TTC549 (cell line): Measurements from ENCODE around the gene CTIF.
"Not testable (repeated sequence)": the region's sequence is repeated elsewhere in the genome, so short reads cannot be mapped to it uniquely, and the experiment has no call there.

ENCODE experiments used
- FAIRE-seq: peaks from 2 replicates; lab custom pipeline; 2012; peaks lifted over from hg19 to GRCh38; lab: Jason Lieb, UNC

CTIF gene

DNA sequence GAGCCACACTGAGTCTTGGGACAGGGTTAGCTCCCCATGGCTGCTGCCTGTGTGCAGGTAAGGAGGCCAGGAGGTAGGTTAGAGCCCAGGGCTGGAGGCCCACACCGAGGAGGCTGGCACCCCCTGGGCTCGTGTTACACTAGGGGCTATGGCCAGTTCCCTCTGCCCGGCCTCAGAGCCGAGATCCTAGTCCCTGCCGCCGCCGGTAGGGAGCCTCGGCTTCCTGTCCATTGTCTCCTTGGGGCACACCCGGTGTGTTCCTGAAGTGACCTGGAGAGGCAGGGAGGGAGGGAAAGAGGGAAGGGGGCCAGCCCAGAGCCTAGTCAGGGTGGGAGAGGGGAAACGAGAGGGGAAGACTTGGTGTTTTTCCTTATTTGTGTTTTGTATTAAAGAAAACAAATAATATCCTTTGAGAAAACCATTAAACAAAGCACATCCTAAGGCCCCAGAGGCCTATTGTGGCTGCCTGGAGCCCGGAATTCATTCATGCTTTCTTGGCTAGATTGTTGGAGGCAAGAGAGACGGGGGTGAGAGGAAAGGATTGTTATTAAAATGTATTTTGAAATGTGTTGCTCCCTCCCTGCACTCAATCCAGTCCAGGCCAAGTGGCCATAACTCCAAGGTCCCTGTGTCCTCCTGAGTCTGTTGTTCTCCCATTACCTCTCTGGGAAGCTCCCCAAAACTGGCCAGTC lies 170.7 kb downstream of the CTIF start:
- no peak for FAIRE-seq

- FAIRE-seq, result no peak
Measured at GRCh38 chr18:48711651-48712486, 173.0 kb downstream of the CTIF start.

DNA sequence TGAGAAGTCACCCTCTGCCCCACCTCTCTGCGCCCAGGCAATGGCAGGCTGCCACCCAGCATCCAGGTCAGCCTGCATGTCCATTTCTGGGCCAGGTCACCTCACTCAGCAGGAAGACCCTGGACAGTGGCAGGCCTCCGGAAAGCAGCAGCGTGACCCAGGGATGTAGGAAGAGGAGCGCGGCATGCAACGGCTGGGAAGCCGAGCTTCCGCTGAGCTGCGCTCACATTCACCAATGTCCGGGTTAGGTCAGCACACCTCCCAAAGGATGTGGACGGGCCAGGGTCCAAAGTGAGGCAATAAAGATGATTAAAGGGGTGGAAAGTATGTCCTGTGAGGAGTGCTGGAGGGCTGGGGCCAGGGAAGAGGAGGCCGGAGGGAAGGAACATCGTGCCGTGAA lies 174.5 kb downstream of the CTIF start:
- FAIRE-seq, result no peak

DNA sequence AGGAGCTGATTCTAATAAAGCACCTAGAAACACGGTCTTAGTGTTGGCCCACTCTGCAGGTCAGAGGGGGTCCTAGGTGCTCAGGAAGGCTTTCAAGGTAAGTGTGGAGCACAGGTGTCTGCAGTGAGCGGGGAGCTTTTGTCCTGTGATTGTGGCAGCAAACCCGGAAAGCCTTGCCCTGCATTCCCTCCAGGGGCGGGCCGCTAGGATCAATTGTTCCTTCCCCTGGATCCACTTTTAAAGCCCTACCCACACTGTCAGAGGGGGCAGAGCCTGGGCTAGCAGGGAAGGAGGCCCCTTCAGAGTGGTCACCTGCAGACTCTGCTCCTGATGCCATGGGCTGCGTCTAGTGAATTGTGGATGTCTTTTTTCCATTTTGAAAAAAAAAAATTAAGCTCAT lies 176.0 kb downstream of the CTIF start:
- FAIRE-seq, result no peak

DNA sequence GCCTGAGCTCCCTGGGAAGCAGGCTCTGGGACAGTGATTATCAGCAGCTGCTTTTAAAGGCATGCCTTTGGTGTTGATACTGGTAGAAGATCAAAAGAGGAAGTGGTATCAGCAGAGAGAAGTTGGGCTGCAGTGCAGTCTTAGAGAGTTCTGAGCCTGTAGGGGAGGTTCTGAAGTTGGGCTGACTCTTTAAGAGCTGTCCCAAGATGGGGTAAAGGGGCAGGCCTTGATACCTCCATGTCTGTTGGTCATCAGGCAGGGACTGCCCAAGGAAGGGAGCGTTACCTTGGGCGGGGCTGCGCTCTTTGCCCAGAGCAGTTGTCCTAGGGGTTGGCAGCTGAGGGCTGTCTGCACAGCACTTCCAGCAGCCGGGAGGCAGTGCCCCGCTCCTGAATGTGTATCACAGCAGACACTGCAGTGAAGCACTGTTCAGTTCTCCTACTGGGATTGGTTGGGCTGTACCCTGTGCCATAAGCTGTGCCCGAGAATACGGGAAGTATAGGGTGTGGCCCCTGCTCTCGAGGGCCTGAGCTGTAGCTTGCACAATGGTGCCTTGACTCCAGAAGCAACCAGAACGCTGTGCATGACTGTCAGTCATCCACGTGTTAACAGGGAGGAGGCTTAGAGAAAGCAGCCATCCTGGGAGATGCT lies 177.0 kb downstream of the CTIF start:
- no peak for FAIRE-seq

- not testable (repeated sequence) for FAIRE-seq
Measured at GRCh38 chr18:48717227-48717626, 178.4 kb downstream of the CTIF start.

DNA sequence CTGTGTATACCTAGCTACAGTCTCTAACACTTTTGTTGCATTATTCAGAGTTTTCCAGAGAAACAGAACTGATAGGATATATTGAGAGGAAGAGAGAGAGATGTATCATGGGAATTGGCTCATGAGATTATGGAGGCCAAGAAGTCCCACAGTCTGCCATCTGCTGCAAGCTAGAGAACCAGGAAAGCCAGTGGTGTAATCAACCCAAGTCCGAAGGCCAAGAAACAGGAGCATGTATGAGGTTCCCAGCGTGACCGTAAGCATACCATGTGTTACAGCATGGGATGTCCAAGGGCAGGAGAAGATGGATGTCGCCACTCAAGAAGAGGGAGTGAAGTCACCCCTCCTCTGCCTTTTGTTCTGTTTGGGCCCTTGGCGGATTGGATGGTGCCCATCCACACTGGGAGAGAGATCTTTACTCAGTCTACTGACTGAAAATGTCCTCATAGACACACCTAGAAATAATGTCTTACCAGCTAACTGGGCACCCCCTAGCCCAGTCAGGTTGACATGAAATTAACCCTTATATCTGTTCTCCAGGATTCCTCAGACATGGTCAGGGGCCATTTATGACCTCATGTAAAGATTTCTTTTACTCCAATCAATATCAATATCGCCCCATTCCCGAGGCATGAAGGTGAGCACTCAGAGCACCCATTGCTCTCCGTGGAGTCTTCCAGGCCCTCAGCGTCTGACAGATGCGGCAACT lies 179.6 kb downstream of the CTIF start:
- no peak for FAIRE-seq

DNA sequence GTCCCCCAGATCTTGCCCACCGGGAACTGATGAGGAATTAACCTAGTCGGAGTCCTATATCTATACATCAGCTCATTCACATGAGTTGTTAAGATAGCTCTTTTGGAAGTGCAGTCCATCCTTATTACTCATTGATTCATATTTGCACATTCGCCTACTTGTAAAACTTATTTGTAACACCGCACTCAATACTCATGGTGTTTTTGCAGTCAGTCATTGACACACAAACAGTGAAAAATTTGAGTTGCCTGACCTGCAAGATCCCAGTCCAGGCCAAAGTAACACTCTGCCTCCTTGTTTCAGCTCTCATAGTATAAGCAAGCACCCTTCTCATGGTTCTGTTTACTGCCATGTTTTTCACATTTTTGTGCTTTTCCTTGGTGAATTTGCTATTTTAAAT lies 180.6 kb downstream of the CTIF start:
- FAIRE-seq, result no peak

GRCh38 chr18:48719974-48720654 lies 181.3 kb downstream of the CTIF start:
- no peak for FAIRE-seq

DNA sequence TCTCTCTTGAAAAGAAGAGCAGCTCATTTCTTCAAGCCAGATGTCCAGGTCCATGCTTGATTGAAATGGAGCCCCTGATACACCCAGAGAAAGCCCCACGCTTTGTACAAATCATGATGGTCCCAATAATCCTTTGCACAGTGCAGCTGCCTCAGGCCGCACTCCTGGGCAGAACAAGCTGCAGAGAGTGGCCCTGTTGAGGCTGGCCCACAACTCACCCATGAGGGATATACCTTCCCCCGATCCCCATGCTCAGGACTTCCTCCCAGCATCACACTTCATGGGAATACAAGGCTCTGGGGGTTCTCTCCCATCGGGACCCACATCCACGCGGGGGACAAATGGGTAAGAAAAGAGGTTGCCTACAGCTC lies 181.8 kb downstream of the CTIF start:
- no peak for FAIRE-seq

DNA sequence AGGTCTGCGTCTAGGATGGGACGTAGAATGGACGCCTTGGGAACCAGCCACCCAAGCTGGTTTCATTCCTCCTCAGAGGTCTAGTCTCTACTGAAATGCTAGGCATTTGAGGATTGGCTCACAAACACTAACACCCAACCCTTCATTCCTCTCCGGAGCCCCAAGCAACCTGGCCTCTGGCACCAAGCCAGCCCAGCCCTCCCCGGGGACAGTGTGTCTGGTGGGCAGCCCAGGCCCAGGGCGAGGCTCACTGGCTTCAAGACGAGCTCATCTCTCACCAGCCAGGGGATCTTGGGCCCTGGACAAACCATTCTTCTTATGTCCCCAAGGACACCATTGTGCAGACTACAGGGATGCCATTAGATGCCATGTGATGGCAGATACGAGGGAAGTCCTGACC lies 182.5 kb downstream of the CTIF start:
- no peak for FAIRE-seq

DNA sequence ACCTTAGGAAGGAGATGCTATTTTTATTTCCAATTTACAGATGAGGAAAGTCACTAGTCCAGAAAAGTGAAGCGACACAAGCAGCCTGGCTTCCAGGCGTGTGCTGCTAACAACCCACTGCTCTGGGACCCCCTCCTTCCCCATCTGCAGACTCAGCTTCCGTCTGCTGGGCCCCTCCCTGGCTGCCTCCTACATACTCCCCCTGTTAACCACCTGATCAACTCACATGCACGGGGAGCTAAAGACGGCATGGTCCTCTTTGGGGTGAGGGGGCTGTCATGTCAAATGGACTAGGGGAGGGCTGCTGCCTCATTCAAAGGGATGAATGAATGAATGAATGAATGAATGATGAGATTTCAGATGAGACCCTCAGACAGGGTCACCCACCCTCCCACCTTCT lies 184.2 kb downstream of the CTIF start:
- no peak for FAIRE-seq

DNA sequence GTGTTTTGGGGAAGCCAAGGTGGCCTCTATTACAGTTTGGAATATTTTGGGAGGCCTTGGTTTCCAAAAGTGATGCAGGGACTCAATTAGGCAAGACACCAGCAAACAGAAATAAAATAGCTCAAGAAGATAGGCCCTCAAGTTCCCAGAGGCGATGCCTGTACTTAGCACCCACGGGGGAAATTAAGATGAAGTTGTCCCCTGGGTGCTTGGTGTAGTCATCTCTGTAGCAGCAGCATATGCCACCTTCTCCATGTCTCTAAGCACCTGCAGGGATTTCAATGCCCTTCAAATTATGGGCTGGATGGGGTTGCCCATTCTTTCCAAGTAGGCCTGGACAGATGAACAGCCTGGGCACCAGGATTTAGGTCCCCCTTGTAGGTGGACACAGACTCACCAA lies 185.0 kb downstream of the CTIF start:
- FAIRE-seq, result no peak

GRCh38 chr18:48724442-48724841 lies 185.6 kb downstream of the CTIF start:
- FAIRE-seq, result no peak

GRCh38 chr18:48724939-48725338 lies 186.1 kb downstream of the CTIF start:
- FAIRE-seq, result no peak

- no peak for FAIRE-seq
Measured at GRCh38 chr18:48725562-48725961, 186.7 kb downstream of the CTIF start.

DNA sequence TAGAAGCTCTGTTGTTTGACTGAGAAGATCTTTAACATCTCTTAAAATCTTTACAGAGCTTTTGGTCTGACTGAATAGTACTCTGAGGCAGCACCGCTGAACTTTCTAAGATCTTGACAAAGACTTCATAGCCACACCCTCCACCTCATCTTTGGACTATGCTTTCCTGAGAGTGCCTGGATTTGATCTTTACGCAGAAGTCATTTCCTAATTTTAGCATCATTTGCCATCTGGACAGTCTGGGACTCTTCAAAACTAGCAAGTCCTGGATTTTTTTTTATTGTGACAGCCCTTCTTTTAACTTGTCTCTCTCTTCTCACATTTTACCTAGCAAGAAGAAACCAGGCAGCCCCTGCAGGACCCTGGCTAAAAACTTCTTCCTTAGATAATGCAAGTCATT lies 188.8 kb downstream of the CTIF start:
- no peak for FAIRE-seq

DNA sequence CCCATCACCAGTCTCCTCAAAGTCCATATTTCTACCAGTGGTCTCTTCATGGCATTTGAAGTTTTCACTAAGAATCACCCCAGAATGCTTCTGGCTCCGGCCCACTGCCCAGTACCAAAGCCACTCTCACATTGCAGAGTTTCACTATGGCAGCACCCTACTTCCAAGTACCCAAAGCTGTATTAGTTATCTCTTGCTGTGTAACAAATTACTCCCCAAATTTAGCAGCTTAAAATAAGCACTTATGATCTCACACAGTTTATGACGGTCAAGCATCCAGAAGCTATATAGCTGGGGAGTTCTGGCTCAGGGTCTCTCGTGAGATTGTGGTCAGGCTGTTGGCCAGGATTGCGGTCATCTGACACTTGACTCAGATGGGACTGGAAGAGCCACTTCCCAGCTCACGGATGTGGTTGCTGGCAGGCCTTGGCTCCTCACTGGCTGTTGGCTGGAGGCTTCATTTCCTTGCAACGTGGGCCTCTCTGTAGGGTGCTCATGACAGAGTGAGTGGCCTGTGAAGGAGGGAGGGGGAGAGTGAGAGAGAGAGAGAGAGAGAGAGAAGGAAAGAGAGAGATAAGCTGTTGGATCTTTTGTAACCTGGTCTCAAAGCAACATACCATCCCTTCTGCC lies 189.5 kb downstream of the CTIF start:
- FAIRE-seq, result no peak

DNA sequence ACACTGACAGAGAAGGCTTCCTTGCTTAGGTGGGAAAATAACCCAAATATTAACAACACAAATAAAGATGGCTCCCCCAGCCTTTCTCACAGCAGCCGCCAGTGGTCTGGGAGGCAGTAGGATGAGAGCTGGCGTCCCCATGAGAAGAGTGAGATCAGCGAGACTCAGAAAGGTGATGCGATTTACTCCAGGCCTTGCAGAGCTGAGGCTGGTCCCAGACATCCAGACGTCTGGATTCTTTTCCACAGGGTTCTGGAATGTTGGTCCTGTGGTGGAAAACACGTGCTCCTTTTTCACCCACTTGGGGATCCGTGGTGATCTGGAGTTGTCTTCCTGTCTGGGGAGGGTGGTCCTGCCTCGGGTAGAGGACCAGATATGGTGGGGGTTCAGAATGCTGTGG lies 190.6 kb downstream of the CTIF start:
- no peak for FAIRE-seq

- FAIRE-seq, result no peak
Measured at GRCh38 chr18:48730010-48730409, 191.2 kb downstream of the CTIF start.

DNA sequence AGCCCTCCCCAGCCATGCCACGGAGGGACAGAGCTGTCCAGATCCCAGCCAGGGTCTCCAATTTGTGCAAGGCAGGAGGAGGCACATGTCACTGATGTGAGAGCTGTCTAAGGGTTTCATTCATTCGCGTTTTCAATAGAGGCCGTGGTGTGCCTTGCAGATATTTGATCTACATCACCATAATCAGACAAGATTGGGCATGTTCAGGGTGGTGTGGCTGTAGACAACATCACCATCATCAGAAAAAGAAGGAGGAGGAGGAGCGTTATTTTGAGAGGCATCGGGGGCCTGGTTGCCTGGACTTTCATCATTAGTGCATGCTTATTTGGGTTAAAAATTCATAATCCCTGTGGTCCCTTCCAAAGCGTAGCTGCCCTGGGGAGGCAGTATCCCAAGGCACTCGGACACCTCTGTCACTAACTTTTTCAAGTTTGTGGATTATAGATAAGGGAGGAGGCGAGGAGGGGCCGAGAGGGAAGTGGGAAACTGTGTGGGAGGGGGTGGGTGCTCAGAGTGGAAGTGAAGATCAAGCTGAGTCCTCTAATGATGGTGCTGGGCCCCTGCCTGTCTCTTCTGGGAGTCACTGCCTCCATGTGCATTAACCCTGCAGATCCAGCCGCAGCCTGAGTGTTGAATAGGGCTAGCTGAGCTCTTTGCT lies 194.1 kb downstream of the CTIF start:
- no peak for FAIRE-seq
